Loucy (cell line): ENCODE results near the gene ILKAP.

Source experiments
- H2AFZ ChIP-seq: fragments of 200-600 bp; sonication (generic); 2 replicates; pipeline ENCODE4 v1.6.0; 2016; ENCODE audit warnings: antibody characterized with exemption, mild to moderate bottlenecking, low read length, moderate library complexity
- H3F3A ChIP-seq: fragments of 200-600 bp; 2 replicates; pipeline ENCODE4 v1.6.0; 2016; ENCODE audit warnings: antibody characterized with exemption, low read depth, mild to moderate bottlenecking
- H3K27me3 ChIP-seq: fragments of 200-600 bp; sonication (generic); 2 replicates; pipeline ENCODE4 v1.6.1; 2014; ENCODE audit warnings: low read length, mild to moderate bottlenecking; ENCODE audit not compliant: insufficient read depth, poor library complexity, severe bottlenecking
- H3K36me3 ChIP-seq: fragments of 200-600 bp; sonication (generic); 2 replicates; pipeline ENCODE4 v1.6.1; 2016; ENCODE audit warnings: low read length; ENCODE audit not compliant: insufficient read depth
- H3K4me1 ChIP-seq: fragments of 200-600 bp; sonication (generic); 2 replicates; pipeline ENCODE4 v1.5.1; 2014; ENCODE audit warnings: low read length, mild to moderate bottlenecking; ENCODE audit not compliant: insufficient read depth, poor library complexity, severe bottlenecking
- H3K4me2 ChIP-seq: fragments of 200-600 bp; sonication (generic); 2 replicates; pipeline ENCODE4 v1.6.0; 2014; ENCODE audit warnings: antibody characterized with exemption, low read length, low read depth, mild to moderate bottlenecking; ENCODE audit not compliant: poor library complexity, severe bottlenecking
- H3K4me3 ChIP-seq: fragments of 200-600 bp; sonication (generic); 2 replicates; pipeline ENCODE4 v1.5.1; 2014; ENCODE audit warnings: low read length, mild to moderate bottlenecking, mixed read lengths; ENCODE audit not compliant: poor library complexity, severe bottlenecking
- H3K79me2 ChIP-seq: fragments of 200-600 bp; sonication (generic); 2 replicates; pipeline ENCODE4 v1.6.1; 2014; ENCODE audit warnings: low read length; ENCODE audit not compliant: insufficient read depth
- H3K9ac ChIP-seq: fragments of 200-600 bp; sonication (generic); 2 replicates; pipeline ENCODE4 v1.6.0; 2014; ENCODE audit warnings: mild to moderate bottlenecking, low read depth, low read length, moderate library complexity; ENCODE audit not compliant: poor library complexity, severe bottlenecking
- H3K9me2 ChIP-seq: fragments of 200-600 bp; sonication (generic); replicated peaks from 2 replicates; pipeline ENCODE4 v1.6.1; 2016; ENCODE audit warnings: low read depth, low read length, mixed read lengths
- H3K9me3 ChIP-seq: fragments of 200-600 bp; sonication (generic); 2 replicates; pipeline ENCODE4 v1.6.1; 2014; ENCODE audit warnings: mild to moderate bottlenecking, antibody characterized with exemption, low read length, low read depth; ENCODE audit not compliant: insufficient read depth
- H4K20me1 ChIP-seq: fragments of 200-600 bp; sonication (generic); 2 replicates; pipeline ENCODE4 v1.6.0; 2014; ENCODE audit warnings: antibody characterized with exemption, low read length, mild to moderate bottlenecking; ENCODE audit not compliant: insufficient read depth, poor library complexity, severe bottlenecking
- CTCF ChIP-seq: fragments of 200-600 bp; sonication (generic); conservative IDR thresholded peaks from 2 replicates; pipeline ENCODE4 v1.5.1; 2014; ENCODE audit warnings: mild to moderate bottlenecking, antibody characterized with exemption, low read length
- EZH2phosphoT487 ChIP-seq: fragments of 200-600 bp; IDR thresholded peaks from 2 replicates; pipeline ENCODE4 v1.6.1; 2018; ENCODE audit warnings: antibody characterized with exemption, mild to moderate bottlenecking, moderate library complexity, borderline replicate concordance

ILKAP gene

DNA sequence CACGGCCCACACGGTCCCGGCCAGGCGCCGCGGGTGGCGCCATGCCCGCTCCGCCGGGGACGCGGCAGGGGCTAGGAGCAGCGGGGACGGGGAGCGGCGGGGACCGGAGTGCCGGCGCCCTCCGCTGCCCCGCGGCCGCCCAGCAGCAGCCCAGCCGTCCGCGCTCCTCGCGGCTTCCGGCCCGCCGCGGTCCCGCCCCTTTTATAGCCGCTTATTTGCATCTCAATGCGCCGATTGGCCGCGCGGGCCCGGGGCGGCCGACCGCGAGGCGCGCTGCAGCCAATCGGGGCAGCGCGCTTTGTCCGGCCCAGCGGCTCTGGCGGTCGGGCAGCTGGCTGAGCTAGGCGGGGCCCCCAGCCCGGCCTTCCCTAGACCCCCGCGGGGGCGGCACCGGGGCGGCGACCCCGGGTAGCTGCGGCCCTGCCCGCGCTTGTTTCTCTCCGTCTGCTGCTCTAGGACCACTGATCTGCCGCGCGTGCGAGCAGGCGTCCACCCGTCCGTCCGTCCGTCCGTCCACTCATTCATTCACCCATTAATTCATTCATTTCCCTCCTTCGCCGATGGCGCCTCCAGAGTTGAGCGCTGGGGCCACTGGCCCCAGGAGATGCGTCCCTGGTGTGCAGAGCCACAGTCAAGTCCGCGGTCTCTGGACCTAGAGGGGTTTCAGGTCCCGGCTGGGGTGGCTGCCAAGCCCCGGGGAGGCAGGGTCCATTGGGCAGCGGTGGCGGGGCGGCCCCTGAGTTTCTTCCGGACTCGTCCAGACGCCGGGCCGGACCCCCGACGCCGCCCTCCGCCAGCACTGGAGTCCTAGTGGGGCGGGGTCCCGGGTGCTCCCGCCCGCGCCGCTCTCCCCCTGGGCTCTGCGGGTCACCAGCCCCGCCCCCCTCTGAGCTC lies 36.6 kb upstream of the ILKAP start, which contains the start of gene HES6:
HES6 (minus strand) TSS at position 176 of the 894 bp plus-strand sequence; CDS start at position 43, 133 bp downstream.
- Histone ChIP-seq H3K9me2 (no peaks in the 10 kb centered on the region), H3K4me1 (peaks cover 19% of the 10 kb centered on the region), H4K20me1 (no peaks in the 10 kb centered on the region), H3K36me3 (no peaks in the 10 kb centered on the region), H3K4me2 (peak within 1 kb of the TSS; percentile 78), H3K9ac (peak within 1 kb of the TSS; percentile 57), H3F3A (no peaks in the 10 kb centered on the region), H2AFZ (peak within 1 kb of the TSS; percentile 81), H3K4me3 (peak within 1 kb of the TSS; percentile 77), H3K79me2 (no peaks in the 10 kb centered on the region), H3K27me3 (no peaks in the 10 kb centered on the region), H3K9me3 (no peaks in the 10 kb centered on the region)
- no peak for TF ChIP-seq CTCF
- TF ChIP-seq EZH2phosphoT487, result no peak

DNA sequence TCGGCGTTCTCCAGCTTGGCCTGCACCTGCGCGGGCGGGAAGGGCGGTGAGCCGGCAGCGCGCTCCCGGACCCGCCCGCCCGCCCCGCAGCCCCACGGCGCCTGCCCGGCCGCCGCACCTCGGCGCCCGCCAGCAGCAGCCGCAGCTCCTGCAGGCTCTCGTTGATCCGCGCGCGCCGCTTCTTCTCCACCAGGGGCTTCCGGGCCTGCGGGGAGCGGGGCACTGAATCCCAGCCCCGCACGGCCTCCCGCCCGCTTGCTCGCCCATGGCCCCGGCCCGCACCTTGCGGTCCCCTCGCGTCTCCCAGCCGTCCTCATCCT lies 36.0 kb upstream of the ILKAP start:
- H3K4me1 ChIP-seq, result peaks cover 19% of the 10 kb centered on the region
- TF ChIP-seq EZH2phosphoT487, result no peak
- TF ChIP-seq CTCF, result no peak
- H3K9me2 ChIP-seq, result no peaks in the 10 kb centered on the region
- no peaks in the 10 kb centered on the region for H4K20me1 ChIP-seq
- H3K36me3 ChIP-seq, result no peaks in the 10 kb centered on the region
- peak overlapping the region; percentile 58 for H3K4me2 ChIP-seq
- peak overlapping the region; percentile 77 for H3K4me3 ChIP-seq
- H3K9me3 ChIP-seq, result no peaks in the 10 kb centered on the region
- H2AFZ ChIP-seq, result peak overlapping the region; percentile 78; the same call in 1 of the 2 replicates
- H3K79me2 ChIP-seq, result no peaks in the 10 kb centered on the region
- H3F3A ChIP-seq, result no peaks in the 10 kb centered on the region
- peak overlapping the region; percentile 57 for H3K9ac ChIP-seq
- no peaks in the 10 kb centered on the region for H3K27me3 ChIP-seq

- H3K9ac ChIP-seq, result no peak overlapping the region
- peak overlapping the region; percentile 43 for H3K4me3 ChIP-seq
- no peaks in the 10 kb centered on the region for H3K27me3 ChIP-seq
- H3K4me1 ChIP-seq, result peaks cover 22% of the 10 kb centered on the region
- H3K36me3 ChIP-seq, result no peaks in the 10 kb centered on the region
- H3F3A ChIP-seq, result no peaks in the 10 kb centered on the region
- no peaks in the 10 kb centered on the region for H3K79me2 ChIP-seq
- peak; percentile 47 for TF ChIP-seq CTCF
- TF ChIP-seq EZH2phosphoT487, result no peak
- H3K4me2 ChIP-seq, result peak overlapping the region; percentile 53
- H4K20me1 ChIP-seq, result no peaks in the 10 kb centered on the region
- H3K9me2 ChIP-seq, result no peaks in the 10 kb centered on the region
- no peak overlapping the region for H2AFZ ChIP-seq
- H3K9me3 ChIP-seq, result no peaks in the 10 kb centered on the region
Measured at GRCh38 chr2:238238766-238239542, 35.5 kb upstream of the ILKAP start.
